ENCODE results near the gene GNA14. TPM values are rescaled to one million over a fixed set of nuclear protein-coding genes. Genes with fewer than 3 reads are reported as not detected.
"Not testable (repeated sequence)": the region's sequence is repeated elsewhere in the genome, so short reads cannot be mapped to it uniquely, and the experiment has no call there.

GNA14 gene
- total RNA-seq, 1 donor from 2014 or later: 11.0 TPM

DNA sequence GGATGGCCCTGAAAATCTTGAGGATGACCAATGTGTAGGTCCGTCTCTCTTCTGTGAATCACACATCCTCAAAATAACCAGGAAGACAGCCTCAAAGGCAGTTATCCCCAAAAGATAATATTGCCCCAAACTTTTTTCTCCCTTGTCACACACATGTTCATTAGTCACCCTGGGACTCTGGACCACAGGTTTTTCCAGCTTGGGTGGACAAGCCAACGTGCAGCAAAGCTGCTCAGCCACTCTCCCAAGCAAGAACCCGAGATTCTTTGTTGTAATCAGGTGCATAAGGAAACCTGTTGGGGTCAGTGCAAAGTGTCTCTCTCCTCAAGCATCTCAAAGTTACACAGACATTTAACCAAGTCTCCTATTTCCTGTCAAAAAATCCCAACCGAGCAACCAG, 196.6 kb downstream of the GNA14 start:
- H3K36me3 ChIP-seq: no peaks in the 10 kb centered on the region
- DNase-seq (ENCODE audit: extremely low spot score in 2 of 2): no peak
- H3K4me1 ChIP-seq: peaks cover 5% of the 10 kb centered on the region
- TF ChIP-seq, protein P1, sequence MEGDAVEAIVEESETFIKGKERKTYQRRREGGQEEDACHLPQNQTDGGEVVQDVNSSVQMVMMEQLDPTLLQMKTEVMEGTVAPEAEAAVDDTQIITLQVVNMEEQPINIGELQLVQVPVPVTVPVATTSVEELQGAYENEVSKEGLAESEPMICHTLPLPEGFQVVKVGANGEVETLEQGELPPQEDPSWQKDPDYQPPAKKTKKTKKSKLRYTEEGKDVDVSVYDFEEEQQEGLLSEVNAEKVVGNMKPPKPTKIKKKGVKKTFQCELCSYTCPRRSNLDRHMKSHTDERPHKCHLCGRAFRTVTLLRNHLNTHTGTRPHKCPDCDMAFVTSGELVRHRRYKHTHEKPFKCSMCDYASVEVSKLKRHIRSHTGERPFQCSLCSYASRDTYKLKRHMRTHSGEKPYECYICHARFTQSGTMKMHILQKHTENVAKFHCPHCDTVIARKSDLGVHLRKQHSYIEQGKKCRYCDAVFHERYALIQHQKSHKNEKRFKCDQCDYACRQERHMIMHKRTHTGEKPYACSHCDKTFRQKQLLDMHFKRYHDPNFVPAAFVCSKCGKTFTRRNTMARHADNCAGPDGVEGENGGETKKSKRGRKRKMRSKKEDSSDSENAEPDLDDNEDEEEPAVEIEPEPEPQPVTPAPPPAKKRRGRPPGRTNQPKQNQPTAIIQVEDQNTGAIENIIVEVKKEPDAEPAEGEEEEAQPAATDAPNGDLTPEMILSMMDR (IDR thresholded peaks at IDR 0.05): no peak
- no peak for TF ChIP-seq POLR2AphosphoS5 (IDR thresholded peaks at IDR 0.05; ENCODE audit: insufficient read depth in 1 of 2, low read depth in 1 of 2)
- no peak for TF ChIP-seq POLR2A (IDR thresholded peaks at IDR 0.05)
- no peak overlapping the region for H3K4me3 ChIP-seq
- no peak overlapping the region for H3K27ac ChIP-seq
- H3K27me3 ChIP-seq: no peaks in the 10 kb centered on the region
- intact Hi-C loops (cut with DNase I): no loop called here
- no peaks in the 10 kb centered on the region for H3K9me3 ChIP-seq

- intact Hi-C loops (cut with DNase I): no loop called here
- Histone ChIP-seq H3K4me3 (no peak overlapping the region), H3K27me3 (no peaks in the 10 kb centered on the region), H3K36me3 (no peaks in the 10 kb centered on the region), H3K27ac (no peak overlapping the region), H3K4me1 (peaks cover 5% of the 10 kb centered on the region), H3K9me3 (no peaks in the 10 kb centered on the region)
- no peak for DNase-seq (ENCODE audit: extremely low spot score in 2 of 2)
- TF ChIP-seq POLR2AphosphoS5 (IDR thresholded peaks at IDR 0.05; ENCODE audit: insufficient read depth in 1 of 2, low read depth in 1 of 2) (no peak), POLR2A (IDR thresholded peaks at IDR 0.05) (no peak)
- TF ChIP-seq, protein P1 (IDR thresholded peaks at IDR 0.05): no peak
Measured at GRCh38 chr9:77450085-77450475, 198.0 kb downstream of the GNA14 start.

DNA sequence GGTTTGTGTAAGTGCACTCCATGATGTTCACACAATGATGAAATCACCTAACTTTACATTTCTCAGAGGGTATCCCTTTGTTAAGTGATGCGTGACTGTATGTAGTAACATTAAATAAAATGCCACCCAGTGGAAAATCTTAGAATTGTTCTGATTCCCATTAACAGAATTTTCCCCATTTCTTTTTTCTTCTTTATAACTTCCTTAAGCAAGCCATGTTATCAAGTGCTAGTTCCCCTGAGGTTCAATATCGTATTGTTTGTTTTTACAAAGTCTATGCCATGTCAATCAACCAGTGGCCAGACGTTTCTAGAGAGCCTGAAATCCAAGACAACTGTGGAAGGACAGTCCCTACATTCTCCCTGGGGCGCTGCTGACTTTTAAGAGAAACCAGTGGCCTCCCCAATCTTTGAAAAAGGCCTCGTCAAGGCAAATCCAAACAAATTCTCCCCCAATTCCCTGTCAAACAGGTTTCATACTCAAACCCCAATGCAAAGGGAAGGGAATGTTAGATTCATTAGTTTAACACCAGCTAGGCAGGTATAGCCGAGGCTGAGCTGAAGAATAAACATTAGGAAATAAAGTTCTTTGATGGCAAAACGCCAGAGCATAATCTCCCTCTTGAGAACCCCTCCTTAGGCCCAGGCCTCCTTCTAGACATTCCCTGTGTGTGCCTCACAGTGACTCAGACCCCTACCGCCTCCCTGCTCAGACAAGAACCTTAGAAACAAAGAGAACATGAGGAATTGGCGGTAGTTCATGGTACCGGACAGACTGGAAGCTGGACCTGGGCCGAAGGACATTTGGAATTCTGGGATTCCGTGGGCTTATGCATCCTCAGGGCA, 198.7 kb downstream of the GNA14 start:
- no peak for TF ChIP-seq POLR2A (IDR thresholded peaks at IDR 0.05)
- no peak for TF ChIP-seq POLR2AphosphoS5 (IDR thresholded peaks at IDR 0.05; ENCODE audit: insufficient read depth in 1 of 2, low read depth in 1 of 2)
- TF ChIP-seq, protein P1 (IDR thresholded peaks at IDR 0.05): no peak
- intact Hi-C loops (cut with DNase I): no loop called here
- no peaks in the 10 kb centered on the region for H3K9me3 ChIP-seq
- no peaks in the 10 kb centered on the region for H3K27me3 ChIP-seq
- H3K4me3 ChIP-seq: no peak overlapping the region
- no peak overlapping the region for H3K27ac ChIP-seq
- H3K4me1 ChIP-seq: no peaks in the 10 kb centered on the region
- no peak for DNase-seq (ENCODE audit: extremely low spot score in 2 of 2)
- H3K36me3 ChIP-seq: no peaks in the 10 kb centered on the region

DNA sequence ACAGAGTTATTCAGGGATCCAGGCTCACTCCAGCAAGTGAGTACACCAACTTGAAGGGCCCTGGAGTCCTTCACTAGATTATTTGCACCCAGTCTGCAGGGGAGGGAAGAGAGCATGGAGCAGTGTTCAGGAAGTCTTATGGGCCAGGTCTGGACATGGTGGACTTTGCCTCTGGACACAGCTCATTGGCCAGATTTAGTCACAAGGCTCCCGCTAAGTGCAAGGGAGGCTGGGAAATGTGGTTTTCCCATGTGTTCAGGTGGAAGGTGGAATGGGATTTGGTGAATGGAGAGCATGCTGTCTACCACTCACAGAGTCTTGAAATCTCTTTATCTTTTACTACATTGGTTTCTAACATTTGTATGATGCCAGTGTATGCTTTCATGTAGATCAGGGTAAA, 200.5 kb downstream of the GNA14 start:
- H3K9me3 ChIP-seq: no peaks in the 10 kb centered on the region
- TF ChIP-seq, protein P1 (IDR thresholded peaks at IDR 0.05): no peak
- TF ChIP-seq POLR2AphosphoS5 (IDR thresholded peaks at IDR 0.05; ENCODE audit: insufficient read depth in 1 of 2, low read depth in 1 of 2) (no peak), POLR2A (IDR thresholded peaks at IDR 0.05) (no peak)
- DNase-seq (ENCODE audit: extremely low spot score in 2 of 2): no peak
- intact Hi-C loops (cut with DNase I): no loop called here
- no peak overlapping the region for H3K27ac ChIP-seq
- no peaks in the 10 kb centered on the region for H3K4me1 ChIP-seq
- no peaks in the 10 kb centered on the region for H3K27me3 ChIP-seq
- H3K36me3 ChIP-seq: no peaks in the 10 kb centered on the region
- no peak overlapping the region for H3K4me3 ChIP-seq

- no peaks in the 10 kb centered on the region for H3K27me3 ChIP-seq
- no peaks in the 10 kb centered on the region for H3K9me3 ChIP-seq
- TF ChIP-seq POLR2AphosphoS5 (IDR thresholded peaks at IDR 0.05; ENCODE audit: insufficient read depth in 1 of 2, low read depth in 1 of 2) (no peak), POLR2A (IDR thresholded peaks at IDR 0.05) (no peak)
- TF ChIP-seq, protein P1 (IDR thresholded peaks at IDR 0.05): no peak
- H3K4me1 ChIP-seq: no peaks in the 10 kb centered on the region
- DNase-seq (ENCODE audit: extremely low spot score in 2 of 2): no peak
- intact Hi-C loops (cut with DNase I): no loop called here
- H3K27ac ChIP-seq: no peak overlapping the region
- H3K4me3 ChIP-seq: no peak overlapping the region
- no peaks in the 10 kb centered on the region for H3K36me3 ChIP-seq
Measured at GRCh38 chr9:77442436-77442835, 205.7 kb downstream of the GNA14 start.

- H3K36me3 ChIP-seq; H3K4me1 ChIP-seq; H3K27ac ChIP-seq; H3K27me3 ChIP-seq; H3K9me3 ChIP-seq; H3K4me3 ChIP-seq; intact Hi-C loops (cut with DNase I): not testable (repeated sequence)
- DNase-seq (ENCODE audit: extremely low spot score in 2 of 2): peak in 1 of 2 donors; percentile 40
Measured at GRCh38 chr9:77441124-77441523, 207.0 kb downstream of the GNA14 start.
